GM23338 (cell line): Measurements from ENCODE around the gene ZBTB24. TPM values are rescaled to one million over a fixed set of nuclear protein-coding genes. Genes with fewer than 3 reads are reported as not detected.

Source experiments
- EZH2phosphoT487 ChIP-seq: fragments of 200-600 bp; sonication (generic); IDR thresholded peaks from one replicate; pipeline ENCODE4 v1.8.1; 2018; ENCODE audit warnings: antibody characterized with exemption; ENCODE audit not compliant: unreplicated experiment
- JUNB ChIP-seq: IDR thresholded peaks from one replicate; pipeline ENCODE4 v1.6.1; 2016; ENCODE audit warnings: antibody characterized with exemption; ENCODE audit not compliant: unreplicated experiment
- POLR2AphosphoS5 ChIP-seq: IDR thresholded peaks from 2 replicates; pipeline ENCODE4 v1.6.1; 2016; ENCODE audit warnings: antibody characterized with exemption, low read depth
- STAT1 ChIP-seq: IDR thresholded peaks from one replicate; pipeline ENCODE4 v1.6.1; 2016; ENCODE audit warnings: antibody characterized with exemption; ENCODE audit not compliant: unreplicated experiment
- polyA plus RNA-seq: library from polyadenylated mRNA; unstranded; fragments of >200 nt; fragmentation: Nextera tagmentation; extraction: Ambion mirVana; gene quantifications from 2 replicates; pipeline ENCODE4 v1.2.1, GENCODE V29; 2016
- total RNA-seq: library from RNA; depleted of rRNA; stranded (reverse); fragments of >200 nt; shearing (Covaris generic); gene quantifications from 2 replicates; pipeline ENCODE4 v1.2.3, GENCODE V29; 2014
- TF ChIP-seq, protein P1 (sequence below): fragments of 250-450 bp; sonication (Bioruptor Pico); IDR thresholded peaks from 2 replicates; pipeline ENCODE4 v1.5.0; 2020; ENCODE audit warnings: mild to moderate bottlenecking, moderate library complexity
- TF ChIP-seq, protein P2 (sequence below): IDR thresholded peaks from one replicate; pipeline ENCODE4 v1.6.1; 2018; ENCODE audit warnings: antibody characterized with exemption; ENCODE audit not compliant: unreplicated experiment

ZBTB24 gene
- total and polyA plus RNA-seq, 2 experiments from 2014 or later: 7.9 to 22.0 TPM

DNA sequence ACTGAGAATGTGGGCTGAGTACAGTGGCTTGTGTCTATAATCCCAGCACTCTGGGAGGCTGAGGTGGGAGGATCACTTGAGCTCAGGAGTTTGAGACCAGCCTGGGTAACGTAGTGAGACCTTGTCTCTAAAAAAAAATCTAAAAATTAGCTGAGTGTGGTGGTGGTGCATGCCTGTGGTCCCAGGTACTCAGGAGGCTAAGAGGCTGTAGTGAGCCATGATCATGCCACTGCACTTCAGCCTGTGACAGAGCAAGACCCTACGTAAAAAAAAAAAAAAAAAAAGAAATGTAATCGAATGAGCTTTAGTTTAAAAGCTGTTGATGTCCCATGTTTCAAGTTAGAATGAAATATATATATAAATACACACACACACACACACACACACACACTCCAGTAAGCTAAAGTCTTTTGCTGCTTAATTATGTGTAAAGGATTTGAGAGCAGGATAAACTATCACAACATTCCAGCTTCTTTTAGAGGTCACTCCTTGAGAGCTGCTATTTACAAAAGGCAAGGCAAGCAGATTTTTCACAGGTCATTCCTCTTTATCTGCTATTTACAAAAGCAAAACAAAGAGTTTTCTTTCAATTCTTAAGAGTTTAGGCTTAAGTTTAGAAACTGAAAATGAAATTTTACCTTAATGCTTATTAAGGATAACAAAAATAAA is 22.7 kb downstream of the ZBTB24 start (continued):
- TF ChIP-seq, protein P1, sequence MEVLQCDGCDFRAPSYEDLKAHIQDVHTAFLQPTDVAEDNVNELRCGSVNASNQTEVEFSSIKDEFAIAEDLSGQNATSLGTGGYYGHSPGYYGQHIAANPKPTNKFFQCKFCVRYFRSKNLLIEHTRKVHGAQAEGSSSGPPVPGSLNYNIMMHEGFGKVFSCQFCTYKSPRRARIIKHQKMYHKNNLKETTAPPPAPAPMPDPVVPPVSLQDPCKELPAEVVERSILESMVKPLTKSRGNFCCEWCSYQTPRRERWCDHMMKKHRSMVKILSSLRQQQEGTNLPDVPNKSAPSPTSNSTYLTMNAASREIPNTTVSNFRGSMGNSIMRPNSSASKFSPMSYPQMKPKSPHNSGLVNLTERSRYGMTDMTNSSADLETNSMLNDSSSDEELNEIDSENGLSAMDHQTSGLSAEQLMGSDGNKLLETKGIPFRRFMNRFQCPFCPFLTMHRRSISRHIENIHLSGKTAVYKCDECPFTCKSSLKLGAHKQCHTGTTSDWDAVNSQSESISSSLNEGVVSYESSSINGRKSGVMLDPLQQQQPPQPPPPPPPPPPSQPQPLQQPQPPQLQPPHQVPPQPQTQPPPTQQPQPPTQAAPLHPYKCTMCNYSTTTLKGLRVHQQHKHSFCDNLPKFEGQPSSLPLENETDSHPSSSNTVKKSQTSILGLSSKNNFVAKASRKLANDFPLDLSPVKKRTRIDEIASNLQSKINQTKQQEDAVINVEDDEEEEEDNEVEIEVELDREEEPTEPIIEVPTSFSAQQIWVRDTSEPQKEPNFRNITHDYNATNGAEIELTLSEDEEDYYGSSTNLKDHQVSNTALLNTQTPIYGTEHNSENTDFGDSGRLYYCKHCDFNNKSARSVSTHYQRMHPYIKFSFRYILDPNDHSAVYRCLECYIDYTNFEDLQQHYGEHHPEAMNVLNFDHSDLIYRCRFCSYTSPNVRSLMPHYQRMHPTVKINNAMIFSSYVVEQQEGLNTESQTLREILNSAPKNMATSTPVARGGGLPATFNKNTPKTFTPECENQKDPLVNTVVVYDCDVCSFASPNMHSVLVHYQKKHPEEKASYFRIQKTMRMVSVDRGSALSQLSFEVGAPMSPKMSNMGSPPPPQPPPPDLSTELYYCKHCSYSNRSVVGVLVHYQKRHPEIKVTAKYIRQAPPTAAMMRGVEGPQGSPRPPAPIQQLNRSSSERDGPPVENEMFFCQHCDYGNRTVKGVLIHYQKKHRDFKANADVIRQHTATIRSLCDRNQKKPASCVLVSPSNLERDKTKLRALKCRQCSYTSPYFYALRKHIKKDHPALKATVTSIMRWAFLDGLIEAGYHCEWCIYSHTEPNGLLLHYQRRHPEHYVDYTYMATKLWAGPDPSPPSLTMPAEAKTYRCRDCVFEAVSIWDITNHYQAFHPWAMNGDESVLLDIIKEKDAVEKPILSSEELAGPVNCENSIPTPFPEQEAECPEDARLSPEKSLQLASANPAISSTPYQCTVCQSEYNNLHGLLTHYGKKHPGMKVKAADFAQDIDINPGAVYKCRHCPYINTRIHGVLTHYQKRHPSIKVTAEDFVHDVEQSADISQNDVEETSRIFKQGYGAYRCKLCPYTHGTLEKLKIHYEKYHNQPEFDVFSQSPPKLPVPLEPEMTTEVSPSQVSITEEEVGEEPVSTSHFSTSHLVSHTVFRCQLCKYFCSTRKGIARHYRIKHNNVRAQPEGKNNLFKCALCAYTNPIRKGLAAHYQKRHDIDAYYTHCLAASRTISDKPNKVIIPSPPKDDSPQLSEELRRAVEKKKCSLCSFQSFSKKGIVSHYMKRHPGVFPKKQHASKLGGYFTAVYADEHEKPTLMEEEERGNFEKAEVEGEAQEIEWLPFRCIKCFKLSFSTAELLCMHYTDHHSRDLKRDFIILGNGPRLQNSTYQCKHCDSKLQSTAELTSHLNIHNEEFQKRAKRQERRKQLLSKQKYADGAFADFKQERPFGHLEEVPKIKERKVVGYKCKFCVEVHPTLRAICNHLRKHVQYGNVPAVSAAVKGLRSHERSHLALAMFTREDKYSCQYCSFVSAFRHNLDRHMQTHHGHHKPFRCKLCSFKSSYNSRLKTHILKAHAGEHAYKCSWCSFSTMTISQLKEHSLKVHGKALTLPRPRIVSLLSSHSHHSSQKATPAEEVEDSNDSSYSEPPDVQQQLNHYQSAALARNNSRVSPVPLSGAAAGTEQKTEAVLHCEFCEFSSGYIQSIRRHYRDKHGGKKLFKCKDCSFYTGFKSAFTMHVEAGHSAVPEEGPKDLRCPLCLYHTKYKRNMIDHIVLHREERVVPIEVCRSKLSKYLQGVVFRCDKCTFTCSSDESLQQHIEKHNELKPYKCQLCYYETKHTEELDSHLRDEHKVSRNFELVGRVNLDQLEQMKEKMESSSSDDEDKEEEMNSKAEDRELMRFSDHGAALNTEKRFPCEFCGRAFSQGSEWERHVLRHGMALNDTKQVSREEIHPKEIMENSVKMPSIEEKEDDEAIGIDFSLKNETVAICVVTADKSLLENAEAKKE (CRISPR knock-in tag): no peak
- no peak for TF ChIP-seq STAT1
- TF ChIP-seq JUNB: no peak
- TF ChIP-seq POLR2AphosphoS5: no peak
- no peak for TF ChIP-seq EZH2phosphoT487
- TF ChIP-seq, protein P2, sequence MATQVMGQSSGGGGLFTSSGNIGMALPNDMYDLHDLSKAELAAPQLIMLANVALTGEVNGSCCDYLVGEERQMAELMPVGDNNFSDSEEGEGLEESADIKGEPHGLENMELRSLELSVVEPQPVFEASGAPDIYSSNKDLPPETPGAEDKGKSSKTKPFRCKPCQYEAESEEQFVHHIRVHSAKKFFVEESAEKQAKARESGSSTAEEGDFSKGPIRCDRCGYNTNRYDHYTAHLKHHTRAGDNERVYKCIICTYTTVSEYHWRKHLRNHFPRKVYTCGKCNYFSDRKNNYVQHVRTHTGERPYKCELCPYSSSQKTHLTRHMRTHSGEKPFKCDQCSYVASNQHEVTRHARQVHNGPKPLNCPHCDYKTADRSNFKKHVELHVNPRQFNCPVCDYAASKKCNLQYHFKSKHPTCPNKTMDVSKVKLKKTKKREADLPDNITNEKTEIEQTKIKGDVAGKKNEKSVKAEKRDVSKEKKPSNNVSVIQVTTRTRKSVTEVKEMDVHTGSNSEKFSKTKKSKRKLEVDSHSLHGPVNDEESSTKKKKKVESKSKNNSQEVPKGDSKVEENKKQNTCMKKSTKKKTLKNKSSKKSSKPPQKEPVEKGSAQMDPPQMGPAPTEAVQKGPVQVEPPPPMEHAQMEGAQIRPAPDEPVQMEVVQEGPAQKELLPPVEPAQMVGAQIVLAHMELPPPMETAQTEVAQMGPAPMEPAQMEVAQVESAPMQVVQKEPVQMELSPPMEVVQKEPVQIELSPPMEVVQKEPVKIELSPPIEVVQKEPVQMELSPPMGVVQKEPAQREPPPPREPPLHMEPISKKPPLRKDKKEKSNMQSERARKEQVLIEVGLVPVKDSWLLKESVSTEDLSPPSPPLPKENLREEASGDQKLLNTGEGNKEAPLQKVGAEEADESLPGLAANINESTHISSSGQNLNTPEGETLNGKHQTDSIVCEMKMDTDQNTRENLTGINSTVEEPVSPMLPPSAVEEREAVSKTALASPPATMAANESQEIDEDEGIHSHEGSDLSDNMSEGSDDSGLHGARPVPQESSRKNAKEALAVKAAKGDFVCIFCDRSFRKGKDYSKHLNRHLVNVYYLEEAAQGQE: no peak
